Esophagus muscularis mucosa (tissue), 4 donors: Measurements from ENCODE around the gene VTI1A. TPM values are rescaled to one million over a fixed set of nuclear protein-coding genes. Genes with fewer than 3 reads are reported as not detected.

Source experiments
- DNase-seq: peaks from one replicate; pipeline ENCODE4 v3.0.0-alpha.2; 2017; ENCODE audit errors: extremely low spot score
- H3K27ac ChIP-seq, 4 donors: fragments of 200-600 bp; sonication (generic); replicated peaks in 1 of 4; 1 replicate in 3 of 4; 2 replicates in 1 of 4; pipeline ENCODE4 v1.5.1; 2016 to 2019; ENCODE audit warnings: mild to moderate bottlenecking in 1 of 4
- H3K27me3 ChIP-seq, 4 donors: fragments of 200-600 bp; sonication (generic); one replicate each; pipeline versions ENCODE4 v1.5.1 to v1.6.0; 2016 to 2019
- H3K36me3 ChIP-seq, 4 donors: fragments of 200-600 bp; sonication (generic); one replicate each; pipeline ENCODE4 v1.5.1; 2016 to 2019
- H3K4me1 ChIP-seq, 4 donors: fragments of 200-600 bp; sonication (generic); one replicate each; pipeline ENCODE4 v1.5.1; 2016 to 2019
- H3K4me3 ChIP-seq, 4 donors: fragments of 200-600 bp; sonication (generic); 1 replicate in 2 of 4; 2 replicates in 2 of 4; pipeline ENCODE4 v1.5.1; 2016 to 2019; ENCODE audit warnings: mild to moderate bottlenecking in 4 of 4, moderate library complexity in 1 of 4
- H3K9me3 ChIP-seq, 4 donors: fragments of 200-600 bp; sonication (generic); 1 replicate in 3 of 4; 2 replicates in 1 of 4; pipeline ENCODE4 v1.5.1; 2016 to 2019
- CTCF ChIP-seq, 3 experiments: fragments of 200-600 bp in 2 of 3; fragments of 450-650 bp in 1 of 3; sonication (generic) in 2 of 3; IDR thresholded peaks; one replicate each; pipeline ENCODE4 v1.5.1; 2017 to 2019; ENCODE audit warnings: antibody characterized with exemption in 3 of 3, mild to moderate bottlenecking in 2 of 3, moderate library complexity in 1 of 3
- EP300 ChIP-seq: sonication (generic); formaldehyde crosslinking; IDR thresholded peaks from one replicate; pipeline ENCODE4 v1.6.1; 2017; ENCODE audit warnings: antibody characterized with exemption
- POLR2A ChIP-seq: fragments of 450-650 bp; IDR thresholded peaks from one replicate; pipeline ENCODE4 v1.6.1; 2017; ENCODE audit warnings: antibody characterized with exemption, moderate library complexity, mild to moderate bottlenecking, low read depth
- POLR2AphosphoS5 ChIP-seq, 2 donors: sonication (generic); formaldehyde crosslinking; IDR thresholded peaks; one replicate each; pipeline ENCODE4 v1.6.1; 2017; ENCODE audit warnings: antibody characterized with exemption in 2 of 2
- WGBS: methylation state at CpG from one replicate; pipeline ENCODE4 v1.1.5; 2018; 5-methylcytosine and 5-hydroxymethylcytosine counted together
- intact Hi-C: fragments of 100-400 bp; cut with DNase I; formaldehyde crosslinking; loops from one replicate; pipeline ENCODE4 v1.15.1; 2023
- total RNA-seq, 4 donors: library from RNA; depleted of rRNA; stranded (reverse); fragments of >200 nt; gene quantifications; one replicate each; pipeline versions ENCODE4 v1.1.0 to v1.2.1, GENCODE V29; 2016

VTI1A gene
- total RNA-seq, 4 donors from 2014 or later = 27.6 to 42.7 (median 33.8) TPM

GRCh38 chr10:112766636-112767035, 319.6 kb downstream of the VTI1A start:
- WGBS = 94% methylated on average over 2 of the region's 2 CpGs
- no peak for DNase-seq
- no peak for TF ChIP-seq CTCF (IDR thresholded peaks at IDR 0.05)
- TF ChIP-seq POLR2A = no peak
- TF ChIP-seq EP300 = no peak
- TF ChIP-seq POLR2AphosphoS5 (IDR thresholded peaks at IDR 0.05) = no peak

DNA sequence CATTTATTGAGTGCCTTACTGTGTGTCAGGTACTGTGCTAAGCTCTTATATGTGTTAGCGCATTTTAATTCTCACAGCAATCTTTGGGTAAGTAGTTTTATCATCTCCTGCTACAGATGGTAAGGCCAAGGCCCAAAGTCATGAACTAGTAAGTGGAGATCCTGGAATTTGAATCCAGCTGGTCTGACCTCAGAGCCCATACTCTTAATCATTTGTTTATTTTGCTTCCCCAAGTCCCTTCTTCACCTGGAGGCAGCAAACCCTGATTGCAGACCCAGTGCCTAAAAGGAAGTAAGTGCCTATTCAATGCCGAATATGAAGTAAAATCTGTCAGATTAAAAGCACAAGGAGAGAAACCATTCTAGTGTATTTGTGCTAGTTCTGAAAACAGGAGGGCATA, 320.1 kb downstream of the VTI1A start:
- no peak overlapping the region for H3K4me3 ChIP-seq
- 88% methylated on average over 2 of the region's 2 CpGs for WGBS
- no peaks in the 10 kb centered on the region for H3K36me3 ChIP-seq
- intact Hi-C loops = no loop called here
- no peaks in the 10 kb centered on the region for H3K27me3 ChIP-seq
- TF ChIP-seq CTCF (IDR thresholded peaks at IDR 0.05) (no peak), POLR2A (no peak), EP300 (no peak), POLR2AphosphoS5 (IDR thresholded peaks at IDR 0.05) (no peak)
- H3K9me3 ChIP-seq = no peaks in the 10 kb centered on the region
- H3K27ac ChIP-seq = no peak overlapping the region
- DNase-seq = no peak
- no peaks in the 10 kb centered on the region for H3K4me1 ChIP-seq

More at GRCh38 chr10:112766636-112767035, 319.6 kb downstream of the VTI1A start:
- H3K27ac ChIP-seq = no peak overlapping the region
- H3K9me3 ChIP-seq = no peaks in the 10 kb centered on the region
- no peaks in the 10 kb centered on the region for H3K36me3 ChIP-seq
- intact Hi-C loops = no loop called here
- H3K4me1 ChIP-seq = no peaks in the 10 kb centered on the region
- no peaks in the 10 kb centered on the region for H3K27me3 ChIP-seq
- H3K4me3 ChIP-seq = no peak overlapping the region

DNA sequence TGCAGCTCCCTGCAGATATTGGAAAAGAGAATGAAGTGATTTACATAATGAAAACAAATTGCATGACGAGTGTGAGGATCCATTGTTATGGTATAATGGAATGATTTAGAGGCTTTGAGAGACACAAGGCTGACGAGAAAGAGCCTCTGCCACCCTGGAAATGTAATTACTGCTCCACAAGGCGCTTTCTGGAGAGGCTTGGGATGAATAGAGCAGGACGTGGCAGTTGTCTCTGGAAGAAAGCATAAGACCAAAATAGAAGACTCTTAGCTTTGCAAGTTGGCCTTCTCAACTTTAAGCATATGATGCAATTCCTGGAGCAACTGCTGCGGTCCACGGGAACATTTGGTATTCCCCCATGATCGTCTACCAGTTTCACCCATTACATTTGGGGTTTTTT, 321.1 kb downstream of the VTI1A start:
- H3K4me1 ChIP-seq = no peaks in the 10 kb centered on the region
- no peak overlapping the region for H3K4me3 ChIP-seq
- DNase-seq = peak; percentile 31
- 96% methylated on average over 7 of the region's 7 CpGs for WGBS
- no peak overlapping the region for H3K27ac ChIP-seq
- intact Hi-C loops = no loop called here
- H3K36me3 ChIP-seq = no peaks in the 10 kb centered on the region
- TF ChIP-seq EP300 (no peak), CTCF (IDR thresholded peaks at IDR 0.05) (no peak), POLR2AphosphoS5 (IDR thresholded peaks at IDR 0.05) (no peak), POLR2A (no peak)
- H3K9me3 ChIP-seq = no peaks in the 10 kb centered on the region
- H3K27me3 ChIP-seq = no peaks in the 10 kb centered on the region

- no peaks in the 10 kb centered on the region for H3K9me3 ChIP-seq
- H3K27ac ChIP-seq = no peak overlapping the region
- no peaks in the 10 kb centered on the region for H3K27me3 ChIP-seq
- no peak for DNase-seq
- no peak for TF ChIP-seq POLR2AphosphoS5 (IDR thresholded peaks at IDR 0.05)
- no peak for TF ChIP-seq POLR2A
- intact Hi-C loops = no loop called here
- no peaks in the 10 kb centered on the region for H3K36me3 ChIP-seq
- no peak overlapping the region for H3K4me3 ChIP-seq
- 100% methylated on average over 2 of the region's 2 CpGs for WGBS
- no peaks in the 10 kb centered on the region for H3K4me1 ChIP-seq
Observed at GRCh38 chr10:112769081-112769480, 322.1 kb downstream of the VTI1A start.

DNA sequence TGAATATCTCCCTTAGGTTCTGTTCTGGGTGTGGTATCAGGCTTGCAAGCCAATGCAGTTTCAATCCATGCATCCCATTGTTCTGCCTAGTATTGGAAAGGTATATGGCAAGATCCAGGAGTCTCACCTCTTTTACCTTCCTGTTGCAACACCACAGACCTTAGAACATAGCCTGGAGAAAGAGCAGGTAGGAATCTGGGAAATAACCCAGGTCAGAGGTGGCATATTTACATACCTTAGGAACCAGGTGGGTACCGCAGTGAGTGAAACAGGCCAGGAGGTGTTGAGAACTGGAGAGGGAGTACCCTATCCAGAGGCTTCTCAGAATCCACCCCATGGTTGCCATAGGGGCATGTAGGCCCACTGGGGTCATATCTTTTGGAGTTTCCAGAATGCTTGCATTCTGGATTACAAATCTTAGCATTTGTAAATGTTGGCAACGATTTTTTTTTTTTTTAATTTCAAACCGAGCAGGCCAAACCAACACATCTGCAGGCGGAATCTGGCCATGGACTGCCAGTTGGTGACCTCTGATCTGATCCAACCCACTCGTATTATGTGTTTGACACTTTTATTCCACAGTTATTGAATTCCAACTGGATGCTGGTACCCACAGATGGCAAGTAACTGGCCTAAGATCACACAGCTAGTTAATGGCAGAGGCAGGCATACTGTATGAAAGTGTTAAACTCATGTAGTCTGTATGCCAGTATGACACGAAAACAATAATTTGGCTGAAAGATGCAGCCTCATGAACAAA, 322.8 kb downstream of the VTI1A start:
- H3K4me3 ChIP-seq = no peak overlapping the region
- 96% methylated on average over 6 of the region's 6 CpGs for WGBS
- no peaks in the 10 kb centered on the region for H3K27me3 ChIP-seq
- peak; percentile 64 for DNase-seq
- no peaks in the 10 kb centered on the region for H3K4me1 ChIP-seq
- no peak overlapping the region for H3K27ac ChIP-seq
- no peaks in the 10 kb centered on the region for H3K36me3 ChIP-seq
- intact Hi-C loops = no loop called here
- no peaks in the 10 kb centered on the region for H3K9me3 ChIP-seq
- no peak for TF ChIP-seq POLR2AphosphoS5 (IDR thresholded peaks at IDR 0.05)

DNA sequence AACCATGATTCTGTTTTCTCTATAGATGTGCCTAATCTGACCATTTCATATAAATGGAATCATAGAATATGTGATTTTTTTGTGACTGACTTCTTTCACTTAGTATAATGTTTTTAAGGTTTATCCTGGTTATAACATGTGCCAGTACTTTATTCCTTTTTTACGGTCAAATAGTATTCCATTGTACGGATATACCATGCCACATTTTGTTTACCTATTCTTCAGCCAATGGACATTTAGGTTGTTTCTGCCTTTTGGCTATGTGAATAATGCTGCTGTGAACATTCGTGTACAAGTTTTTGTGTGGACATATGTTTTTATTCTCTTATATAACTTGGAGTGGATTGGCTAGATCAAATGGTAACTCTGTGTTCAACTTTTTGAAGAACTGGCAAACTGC, 324.7 kb downstream of the VTI1A start:
- TF ChIP-seq POLR2A (no peak), POLR2AphosphoS5 (IDR thresholded peaks at IDR 0.05) (no peak), CTCF (IDR thresholded peaks at IDR 0.05) (no peak), EP300 (no peak)
- WGBS = 98% methylated on average over 3 of the region's 3 CpGs
- H3K27me3 ChIP-seq = no peaks in the 10 kb centered on the region
- H3K36me3 ChIP-seq = no peaks in the 10 kb centered on the region
- no peak overlapping the region for H3K4me3 ChIP-seq
- no peaks in the 10 kb centered on the region for H3K4me1 ChIP-seq
- no peak for DNase-seq
- intact Hi-C loops = no loop called here
- no peak overlapping the region for H3K27ac ChIP-seq
- no peaks in the 10 kb centered on the region for H3K9me3 ChIP-seq
